Stimulated activated CD4-positive, alpha-beta T cell treated with anti-CD3 and anti-CD28 coated beads, TNF-alpha, amount 100 ng/mL, for 1 hour (primary cell): ENCODE results near the gene ZBTB8A.
A peak's percentile ranks its signal among the peaks of the same experiment; 100 is the strongest.
"Not testable (repeated sequence)": the region's sequence is repeated elsewhere in the genome, so short reads cannot be mapped to it uniquely, and the experiment has no call there.

Experiments
- DNase-seq, 3 donors: peaks; one replicate each; pipeline ENCODE4 v3.0.0-alpha.2; 2020; ENCODE audit warnings: low read depth in 3 of 3, low spot score in 1 of 3

ZBTB8A gene

DNA sequence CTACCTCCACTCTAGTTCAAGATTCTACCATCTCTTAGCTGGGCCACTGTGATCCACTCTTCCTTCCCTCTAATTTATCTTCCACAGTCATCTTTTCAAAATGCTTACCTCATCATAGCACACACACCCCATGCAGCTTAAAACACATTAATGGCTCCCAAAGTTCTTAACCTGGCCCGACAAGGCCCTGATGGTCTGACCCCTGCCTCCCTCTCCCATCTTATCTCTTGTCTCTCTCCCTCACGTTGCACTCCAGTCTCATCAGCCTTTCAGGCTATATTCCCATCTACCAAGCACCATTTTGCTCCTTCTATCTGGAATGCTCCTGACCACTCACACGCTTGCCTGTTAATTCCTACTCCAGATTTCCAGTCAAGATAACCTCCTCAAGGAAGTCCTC is 2.5 kb upstream of the ZBTB8A start:
- DNase-seq = no peak

- no peak for DNase-seq
These were observed 651 bp downstream of the ZBTB8A start for GRCh38 chr1:32539584-32540571.

- DNase-seq = no peak
These were observed 1.4 kb downstream of the ZBTB8A start for GRCh38 chr1:32540605-32541004.

DNA sequence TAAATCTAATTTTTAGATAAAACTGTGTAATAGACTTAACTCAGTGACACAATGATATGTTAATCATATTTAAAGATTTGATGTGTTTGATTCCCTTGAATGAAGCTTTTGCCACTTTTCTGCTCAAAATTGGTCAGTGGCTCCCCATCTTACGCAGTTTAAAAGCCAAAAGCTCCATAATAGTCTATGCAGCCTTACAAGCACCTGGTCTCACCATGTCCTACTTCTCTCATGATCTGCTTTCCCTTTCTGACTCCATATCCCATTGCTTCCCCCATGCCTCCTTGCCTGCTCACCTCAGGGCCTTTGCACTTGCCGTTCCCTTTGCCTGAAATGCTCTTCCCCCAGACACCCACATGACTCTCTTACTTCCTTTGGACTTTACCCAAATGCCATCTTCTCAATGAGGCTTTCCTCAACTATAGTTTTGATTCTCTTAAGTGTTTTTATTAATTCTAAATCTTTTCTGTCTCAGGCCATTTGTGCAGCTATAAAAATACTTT is 1.9 kb downstream of the ZBTB8A start:
- DNase-seq = no peak

- no peak for DNase-seq
These were observed 7.4 kb downstream of the ZBTB8A start for GRCh38 chr1:32546611-32547010.

DNA sequence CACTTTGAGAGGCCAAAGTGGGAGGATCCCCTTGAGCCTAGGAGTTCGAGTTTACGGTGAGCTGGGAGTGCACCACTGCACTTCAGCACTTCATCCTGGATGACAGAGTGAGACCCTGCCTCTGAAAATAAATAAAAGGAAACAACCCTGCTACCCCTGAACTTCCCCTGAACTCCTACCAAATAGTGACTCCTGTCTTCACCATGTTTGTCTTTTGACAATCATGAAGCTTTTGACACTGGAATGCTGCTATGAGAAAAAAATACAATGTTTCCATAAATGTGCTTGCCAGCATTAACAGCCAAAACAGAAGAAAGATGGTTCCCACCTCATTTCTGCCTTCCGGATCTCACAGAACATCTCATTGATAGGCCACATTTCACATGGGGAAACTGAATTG is 10.4 kb downstream of the ZBTB8A start:
- DNase-seq = no peak

- no peak for DNase-seq
These were observed 15.1 kb downstream of the ZBTB8A start for GRCh38 chr1:32554288-32554687.

GRCh38 chr1:32557035-32557434 is 17.8 kb downstream of the ZBTB8A start:
- not testable (repeated sequence) for DNase-seq

DNA sequence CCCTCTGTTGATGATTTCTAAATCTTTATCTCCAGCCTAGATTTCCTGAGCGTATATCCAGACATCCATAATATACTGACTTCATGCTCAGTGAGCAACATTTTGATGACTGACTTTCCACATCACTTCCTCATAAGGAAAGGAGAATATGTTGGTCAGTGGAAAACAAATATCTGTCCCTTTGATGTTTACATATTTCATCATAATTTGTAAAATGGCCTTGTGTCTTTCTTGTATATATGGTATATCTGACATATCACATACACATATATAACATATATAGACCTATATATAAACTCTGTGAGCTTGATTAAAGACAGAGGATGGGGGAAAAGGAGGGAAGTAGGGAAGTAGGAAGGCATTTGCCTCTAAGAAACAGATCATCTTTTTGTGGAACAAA is 18.6 kb downstream of the ZBTB8A start:
- DNase-seq = no peak

DNA sequence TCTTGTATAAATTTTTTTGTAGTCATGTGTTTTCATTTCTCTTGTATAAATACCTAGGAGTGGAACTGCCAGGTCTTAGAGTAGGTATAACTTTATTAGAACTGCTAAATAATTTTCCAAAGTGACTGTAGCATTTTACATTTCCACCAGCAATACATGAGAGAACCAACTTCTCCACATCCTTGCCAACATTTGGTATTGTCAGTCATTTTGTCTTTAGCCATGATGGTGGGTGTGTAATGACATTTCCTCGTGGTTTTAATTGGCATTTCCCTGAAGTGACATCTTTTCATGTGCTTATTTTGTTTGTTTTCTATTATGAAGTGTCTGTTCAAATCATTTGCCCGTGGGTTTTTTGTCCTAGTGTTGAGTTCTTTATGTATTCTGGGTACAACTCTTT is 29.7 kb downstream of the ZBTB8A start:
- DNase-seq = no peak

DNA sequence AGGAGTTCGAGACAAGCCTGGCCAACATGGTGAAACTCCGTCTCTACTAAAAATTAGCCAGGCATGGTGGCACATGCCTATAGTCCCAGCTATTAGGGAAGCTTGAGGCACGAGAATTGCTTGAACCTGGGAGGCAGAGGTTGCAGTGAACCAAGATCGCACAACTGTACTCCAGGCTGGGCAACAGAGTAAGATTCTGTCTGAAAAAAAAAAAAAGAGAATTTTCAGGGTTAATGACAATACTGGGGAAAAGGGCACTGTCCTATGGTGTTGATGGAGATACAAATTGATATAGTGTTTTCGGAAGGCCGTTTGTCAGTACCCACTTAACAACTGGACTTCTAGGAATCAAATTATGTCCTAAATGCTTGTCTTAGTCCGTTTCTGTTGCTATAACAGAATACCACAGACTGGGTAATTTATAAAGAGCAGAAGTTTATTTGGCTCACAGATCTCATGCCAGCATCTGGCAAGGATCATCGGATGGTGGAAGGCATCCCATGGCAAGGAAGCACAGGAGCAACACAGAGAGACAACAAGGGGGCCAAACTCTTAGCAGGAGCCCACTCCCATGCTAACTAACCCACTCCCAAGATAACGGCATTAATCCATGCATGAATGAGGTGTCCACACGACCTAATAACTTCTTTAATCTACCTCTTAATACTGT is 41.3 kb downstream of the ZBTB8A start:
- no peak for DNase-seq

DNA sequence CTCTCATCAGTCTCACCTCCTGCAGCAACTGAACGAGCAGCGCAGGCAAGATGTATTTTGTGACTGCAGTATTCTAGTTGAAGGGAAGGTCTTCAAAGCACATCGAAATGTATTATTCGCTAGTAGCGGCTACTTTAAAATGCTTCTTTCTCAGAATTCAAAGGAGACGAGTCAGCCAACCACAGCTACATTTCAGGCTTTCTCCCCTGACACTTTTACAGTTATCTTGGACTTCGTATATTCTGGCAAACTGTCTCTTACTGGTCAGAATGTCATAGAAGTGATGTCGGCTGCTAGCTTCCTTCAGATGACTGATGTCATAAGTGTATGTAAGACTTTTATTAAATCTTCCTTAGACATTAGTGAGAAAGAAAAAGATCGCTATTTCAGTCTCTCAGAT is 53.7 kb downstream of the ZBTB8A start:
- DNase-seq = no peak

DNA sequence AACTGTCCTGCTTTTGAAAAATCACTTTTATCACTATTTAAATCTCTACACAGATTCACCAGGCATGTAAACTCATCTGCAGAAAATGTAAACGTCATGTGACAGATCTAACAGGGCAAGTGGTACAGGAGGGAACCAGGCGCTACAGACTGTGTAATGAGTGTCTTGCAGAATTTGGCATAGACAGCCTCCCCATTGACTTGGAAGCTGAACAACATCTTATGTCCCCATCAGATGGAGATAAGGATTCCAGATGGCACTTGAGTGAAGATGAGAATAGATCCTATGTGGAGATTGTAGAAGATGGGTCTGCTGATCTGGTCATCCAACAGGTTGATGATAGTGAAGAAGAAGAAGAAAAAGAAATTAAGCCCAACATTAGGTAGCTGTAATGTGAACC is 60.8 kb downstream of the ZBTB8A start:
- no peak for DNase-seq

GRCh38 chr1:32605711-32606424 is 66.6 kb downstream of the ZBTB8A start:
- DNase-seq = no peak

DNA sequence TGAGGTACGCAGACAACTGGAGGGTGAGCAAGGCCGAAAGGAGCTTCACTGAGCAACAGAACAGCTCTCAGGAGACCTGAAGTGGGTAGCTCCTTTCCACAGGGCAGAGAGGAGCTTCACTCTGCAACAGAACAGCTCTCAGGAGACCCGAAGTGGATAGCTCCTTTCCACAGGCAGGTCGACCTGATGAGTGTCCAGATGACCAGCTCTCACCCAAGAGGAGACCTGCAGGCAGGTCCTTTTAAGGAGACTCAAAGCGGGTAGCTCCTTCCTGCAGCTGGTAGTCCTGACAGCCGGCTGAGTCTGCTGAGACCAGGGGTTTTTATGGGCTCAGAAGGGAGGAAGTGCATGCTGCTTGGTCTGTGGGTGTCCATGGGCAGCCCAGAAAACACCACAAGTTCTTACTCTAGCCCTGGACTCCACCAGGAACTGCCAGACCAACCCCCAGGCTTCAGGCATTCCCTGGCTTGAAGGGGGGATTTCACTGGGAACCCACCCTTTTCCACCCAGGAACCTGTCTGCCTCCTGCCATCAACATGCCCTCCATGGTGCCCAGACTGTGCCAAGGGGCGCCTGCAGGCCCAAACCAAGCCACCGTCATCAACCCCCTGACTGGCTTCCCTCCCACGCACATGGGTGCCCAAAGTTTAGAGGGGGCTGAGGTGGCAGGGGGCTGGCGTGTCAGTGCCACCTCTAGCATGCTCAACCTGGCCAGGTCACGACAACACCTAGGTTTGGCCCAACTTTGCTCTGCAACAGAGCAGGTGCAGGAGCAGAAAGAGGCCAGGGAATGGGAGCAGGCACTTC is 67.5 kb downstream of the ZBTB8A start:
- DNase-seq = no peak

DNA sequence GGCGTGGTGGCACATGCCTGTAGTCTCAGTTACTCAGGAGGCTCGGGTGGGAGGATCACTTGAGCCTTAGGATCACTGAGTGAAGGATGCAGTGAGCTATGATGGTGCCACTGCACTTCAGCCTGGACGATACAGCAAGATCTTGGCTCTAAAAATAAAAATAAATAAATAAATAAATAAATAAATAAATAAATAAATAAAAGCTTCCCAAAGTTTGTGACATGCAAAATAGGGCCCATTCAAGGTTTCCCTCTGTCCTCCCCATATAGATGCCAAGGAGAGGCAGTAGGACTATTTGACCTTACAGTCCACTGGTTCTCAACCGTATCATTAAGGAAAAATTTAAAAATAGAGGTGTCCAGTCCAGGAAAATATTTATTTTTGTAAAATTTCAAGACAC is 70.0 kb downstream of the ZBTB8A start:
- no peak for DNase-seq

DNA sequence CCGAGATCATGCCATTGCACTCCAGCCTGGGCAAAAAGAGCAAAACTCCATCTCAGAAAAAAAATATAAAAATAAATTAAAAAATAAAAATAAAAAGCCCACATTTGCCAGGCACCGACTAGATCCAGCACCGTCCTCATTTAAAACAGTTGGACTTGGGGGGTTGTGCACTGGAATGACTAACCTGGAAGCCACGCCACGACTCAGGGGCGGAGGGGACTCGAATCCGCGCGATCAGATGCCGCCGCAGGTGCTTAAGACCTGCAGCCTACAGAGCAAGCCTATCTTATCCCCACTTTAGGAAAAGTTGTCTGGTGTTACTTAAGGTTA is 72.6 kb downstream of the ZBTB8A start:
- DNase-seq = no peak

DNA sequence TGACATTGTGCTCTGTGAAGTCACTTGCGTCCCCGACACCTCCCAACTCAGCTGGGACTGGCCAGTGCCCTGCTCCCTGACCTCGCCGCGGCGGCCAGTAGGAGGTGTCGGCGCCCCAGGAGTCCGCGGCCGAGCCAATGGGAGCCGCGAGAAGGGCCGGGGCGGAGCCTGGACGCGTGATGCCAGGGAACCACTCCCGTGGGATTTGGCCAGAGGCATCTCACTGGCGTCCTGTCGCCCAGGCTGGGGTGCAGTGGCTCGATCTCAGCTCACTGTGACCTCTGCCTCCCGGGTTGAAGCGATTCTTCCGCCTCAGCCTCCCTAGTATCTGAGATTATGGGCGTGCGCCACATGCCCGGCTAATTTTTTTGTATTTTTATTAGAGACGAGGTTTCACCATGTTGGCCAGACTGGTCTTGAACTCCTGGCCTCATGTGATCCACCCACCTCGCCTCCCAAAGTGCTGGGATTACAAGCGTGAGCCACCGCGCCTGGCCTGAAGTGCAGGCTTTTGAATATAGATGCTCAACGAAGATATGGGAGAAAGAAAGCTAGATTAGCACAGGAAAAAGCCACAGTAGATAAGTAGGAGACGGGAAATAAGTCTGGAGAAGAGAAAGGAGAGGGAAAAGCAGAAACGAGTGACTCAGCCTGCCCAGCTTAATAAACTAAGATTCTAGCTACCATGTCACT is 73.1 kb downstream of the ZBTB8A start:
- peak in 1 of 3 donors; percentile 18 for DNase-seq

DNA sequence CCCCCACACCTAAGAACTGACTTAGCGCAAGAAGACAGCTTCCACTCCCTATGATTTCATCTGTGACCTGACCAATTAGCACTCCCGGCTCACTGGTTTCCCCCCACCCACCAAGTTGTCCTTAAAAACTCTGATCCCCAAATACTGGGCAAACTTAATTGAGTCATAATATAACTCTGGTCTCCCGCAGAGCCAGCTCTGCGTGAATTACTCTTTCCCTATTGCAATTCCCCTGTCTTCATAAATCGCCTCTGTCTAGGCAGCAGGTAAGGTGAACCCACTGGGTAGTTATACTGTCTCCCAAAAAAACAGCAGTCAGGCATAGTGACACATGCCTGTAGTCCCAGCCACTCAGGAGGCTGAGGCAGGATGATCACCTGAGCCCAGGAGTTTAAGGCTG is 74.2 kb downstream of the ZBTB8A start:
- no peak for DNase-seq

DNA sequence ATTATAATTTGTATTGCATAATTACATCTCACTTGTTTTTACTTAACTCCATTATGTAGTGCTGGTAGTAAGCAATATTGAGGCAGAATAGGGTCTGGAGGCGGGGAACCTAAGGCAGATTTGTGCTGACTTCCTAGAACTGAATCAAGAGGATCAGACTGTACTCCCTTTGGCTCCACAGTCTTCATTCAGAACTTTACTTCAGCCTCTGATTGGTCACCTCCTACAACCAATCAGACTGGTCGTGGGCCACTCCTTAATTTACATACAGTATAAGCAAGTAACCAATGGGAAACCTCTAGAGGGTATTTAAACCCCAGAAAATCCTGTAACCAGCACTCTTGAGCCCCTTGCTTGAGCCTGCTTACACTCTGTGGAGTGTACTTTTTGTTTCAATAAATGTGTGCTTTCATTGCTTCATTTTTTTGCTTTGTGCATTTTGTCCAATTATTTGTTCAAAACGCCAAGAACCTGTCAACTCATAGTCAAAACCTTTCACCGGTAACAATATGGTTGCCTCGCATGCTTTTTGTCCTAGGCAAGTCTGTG is 79.5 kb downstream of the ZBTB8A start:
- DNase-seq = no peak
